Vagina (tissue), 2 donors: ENCODE measurements around the gene IFI35.
"Not testable (repeated sequence)": the region's sequence is repeated elsewhere in the genome, so short reads cannot be mapped to it uniquely, and the experiment has no call there.

Experiments
- POLR2A ChIP-seq, 2 donors: fragments of 450-650 bp; IDR thresholded peaks; one replicate each; pipeline ENCODE4 v1.6.1; 2017; ENCODE audit warnings: antibody characterized with exemption in 2 of 2, mild to moderate bottlenecking in 2 of 2, moderate library complexity in 2 of 2
- TF ChIP-seq, protein P1 (sequence below), 3 experiments: fragments of 450-650 bp in 2 of 3; fragments of 200-600 bp in 1 of 3; sonication (generic) in 1 of 3; IDR thresholded peaks; one replicate each; pipeline ENCODE4 v1.5.1; 2017 to 2019; ENCODE audit warnings: antibody characterized with exemption in 3 of 3, mild to moderate bottlenecking in 2 of 3, moderate library complexity in 2 of 3

GRCh38 chr17:42993913-42994312, 12.7 kb upstream of the IFI35 start:
- TF ChIP-seq, protein P1, sequence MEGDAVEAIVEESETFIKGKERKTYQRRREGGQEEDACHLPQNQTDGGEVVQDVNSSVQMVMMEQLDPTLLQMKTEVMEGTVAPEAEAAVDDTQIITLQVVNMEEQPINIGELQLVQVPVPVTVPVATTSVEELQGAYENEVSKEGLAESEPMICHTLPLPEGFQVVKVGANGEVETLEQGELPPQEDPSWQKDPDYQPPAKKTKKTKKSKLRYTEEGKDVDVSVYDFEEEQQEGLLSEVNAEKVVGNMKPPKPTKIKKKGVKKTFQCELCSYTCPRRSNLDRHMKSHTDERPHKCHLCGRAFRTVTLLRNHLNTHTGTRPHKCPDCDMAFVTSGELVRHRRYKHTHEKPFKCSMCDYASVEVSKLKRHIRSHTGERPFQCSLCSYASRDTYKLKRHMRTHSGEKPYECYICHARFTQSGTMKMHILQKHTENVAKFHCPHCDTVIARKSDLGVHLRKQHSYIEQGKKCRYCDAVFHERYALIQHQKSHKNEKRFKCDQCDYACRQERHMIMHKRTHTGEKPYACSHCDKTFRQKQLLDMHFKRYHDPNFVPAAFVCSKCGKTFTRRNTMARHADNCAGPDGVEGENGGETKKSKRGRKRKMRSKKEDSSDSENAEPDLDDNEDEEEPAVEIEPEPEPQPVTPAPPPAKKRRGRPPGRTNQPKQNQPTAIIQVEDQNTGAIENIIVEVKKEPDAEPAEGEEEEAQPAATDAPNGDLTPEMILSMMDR (IDR thresholded peaks at IDR 0.05) = not testable (repeated sequence)
- TF ChIP-seq POLR2A (IDR thresholded peaks at IDR 0.05) = not testable (repeated sequence)
